ENCODE measurements around the gene ARL13B.
"Not testable (repeated sequence)": the region's sequence is repeated elsewhere in the genome, so short reads cannot be mapped to it uniquely, and the experiment has no call there.

- not testable (repeated sequence) for TF ChIP-seq POLR2AphosphoS5, CTCF (IDR thresholded peaks at IDR 0.05)
These were observed 64.4 kb downstream of the ARL13B start for GRCh38 chr3:94044100-94044936.
